Measurements from ENCODE around the gene XRCC1.

- TF ChIP-seq, protein P1, sequence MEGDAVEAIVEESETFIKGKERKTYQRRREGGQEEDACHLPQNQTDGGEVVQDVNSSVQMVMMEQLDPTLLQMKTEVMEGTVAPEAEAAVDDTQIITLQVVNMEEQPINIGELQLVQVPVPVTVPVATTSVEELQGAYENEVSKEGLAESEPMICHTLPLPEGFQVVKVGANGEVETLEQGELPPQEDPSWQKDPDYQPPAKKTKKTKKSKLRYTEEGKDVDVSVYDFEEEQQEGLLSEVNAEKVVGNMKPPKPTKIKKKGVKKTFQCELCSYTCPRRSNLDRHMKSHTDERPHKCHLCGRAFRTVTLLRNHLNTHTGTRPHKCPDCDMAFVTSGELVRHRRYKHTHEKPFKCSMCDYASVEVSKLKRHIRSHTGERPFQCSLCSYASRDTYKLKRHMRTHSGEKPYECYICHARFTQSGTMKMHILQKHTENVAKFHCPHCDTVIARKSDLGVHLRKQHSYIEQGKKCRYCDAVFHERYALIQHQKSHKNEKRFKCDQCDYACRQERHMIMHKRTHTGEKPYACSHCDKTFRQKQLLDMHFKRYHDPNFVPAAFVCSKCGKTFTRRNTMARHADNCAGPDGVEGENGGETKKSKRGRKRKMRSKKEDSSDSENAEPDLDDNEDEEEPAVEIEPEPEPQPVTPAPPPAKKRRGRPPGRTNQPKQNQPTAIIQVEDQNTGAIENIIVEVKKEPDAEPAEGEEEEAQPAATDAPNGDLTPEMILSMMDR (IDR thresholded peaks at IDR 0.05), result no peak
- TF ChIP-seq POLR2A (IDR thresholded peaks at IDR 0.05), result no peak
- TF ChIP-seq POLR2AphosphoS5 (IDR thresholded peaks at IDR 0.05; ENCODE audit: insufficient read depth in 1 of 2, low read depth in 1 of 2), result no peak
Observed at GRCh38 chr19:43596842-43597461, 21.6 kb upstream of the XRCC1 start.
